22Rv1 (cell line): ENCODE measurements around the gene MEIS3.
"Not testable (repeated sequence)": the region's sequence is repeated elsewhere in the genome, so short reads cannot be mapped to it uniquely, and the experiment has no call there.

Experiments
- ZFX ChIP-seq: fragments of 450-650 bp; IDR thresholded peaks from 2 replicates; pipeline ENCODE4 v1.6.1; 2017; ENCODE audit warnings: antibody characterized with exemption, borderline replicate concordance
- TF ChIP-seq, protein P1 (sequence below): fragments of 450-650 bp; IDR thresholded peaks from 2 replicates; pipeline ENCODE4 v1.5.1; 2017; ENCODE audit warnings: mild to moderate bottlenecking

DNA sequence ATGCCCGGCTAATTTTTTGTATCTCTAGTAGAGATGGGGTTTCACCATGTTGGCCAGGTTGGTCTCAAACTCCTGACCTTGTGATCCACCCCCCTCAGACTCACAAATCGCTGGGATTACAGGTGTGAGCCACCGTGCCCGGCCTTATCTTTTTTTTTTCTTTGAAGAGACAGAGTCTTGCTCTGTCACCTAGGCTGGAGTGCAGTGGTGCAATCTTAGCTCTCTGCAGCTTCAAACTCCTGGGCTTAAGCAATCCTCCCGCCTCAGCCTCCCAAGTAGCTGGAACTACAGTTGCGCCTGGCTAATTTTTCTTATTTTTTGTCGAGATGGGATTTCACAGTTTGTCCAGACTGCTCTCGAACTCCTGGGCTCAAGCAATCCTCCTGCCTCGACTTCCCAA lies 7.6 kb downstream of the MEIS3 start:
- TF ChIP-seq, protein P1, sequence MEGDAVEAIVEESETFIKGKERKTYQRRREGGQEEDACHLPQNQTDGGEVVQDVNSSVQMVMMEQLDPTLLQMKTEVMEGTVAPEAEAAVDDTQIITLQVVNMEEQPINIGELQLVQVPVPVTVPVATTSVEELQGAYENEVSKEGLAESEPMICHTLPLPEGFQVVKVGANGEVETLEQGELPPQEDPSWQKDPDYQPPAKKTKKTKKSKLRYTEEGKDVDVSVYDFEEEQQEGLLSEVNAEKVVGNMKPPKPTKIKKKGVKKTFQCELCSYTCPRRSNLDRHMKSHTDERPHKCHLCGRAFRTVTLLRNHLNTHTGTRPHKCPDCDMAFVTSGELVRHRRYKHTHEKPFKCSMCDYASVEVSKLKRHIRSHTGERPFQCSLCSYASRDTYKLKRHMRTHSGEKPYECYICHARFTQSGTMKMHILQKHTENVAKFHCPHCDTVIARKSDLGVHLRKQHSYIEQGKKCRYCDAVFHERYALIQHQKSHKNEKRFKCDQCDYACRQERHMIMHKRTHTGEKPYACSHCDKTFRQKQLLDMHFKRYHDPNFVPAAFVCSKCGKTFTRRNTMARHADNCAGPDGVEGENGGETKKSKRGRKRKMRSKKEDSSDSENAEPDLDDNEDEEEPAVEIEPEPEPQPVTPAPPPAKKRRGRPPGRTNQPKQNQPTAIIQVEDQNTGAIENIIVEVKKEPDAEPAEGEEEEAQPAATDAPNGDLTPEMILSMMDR, result not testable (repeated sequence)
- not testable (repeated sequence) for TF ChIP-seq ZFX
